ENCODE data around the gene GPR141.

Gene GPR141

DNA sequence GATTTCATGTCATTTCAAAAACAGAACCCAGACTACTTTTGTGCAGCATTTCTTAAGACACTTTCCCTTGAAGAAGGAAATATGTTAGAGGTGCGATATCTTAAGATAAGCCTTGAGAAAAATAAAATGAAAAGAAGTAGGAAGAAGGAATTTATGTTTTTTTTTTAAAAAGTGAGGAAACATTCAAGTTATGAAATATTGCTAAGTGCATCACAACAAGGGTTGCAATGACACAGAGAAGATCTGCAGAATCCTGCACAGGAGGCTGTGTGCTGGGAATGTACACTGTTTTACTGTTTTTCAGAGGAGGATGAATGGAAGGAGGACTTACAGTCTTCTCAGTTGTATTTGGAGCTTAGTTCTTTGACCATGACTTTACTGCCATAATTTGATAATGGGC is 85.0 kb downstream of the GPR141 start:
- Histone ChIP-seq H2AFZ (no peak overlapping the region), H3K27ac (no peak overlapping the region), H3K4me2 (ENCODE audit: low read length) (no peak overlapping the region), H3K4me1 (no peaks in the 10 kb centered on the region), H3K79me2 (no peaks in the 10 kb centered on the region), H3K27me3 (ENCODE audit: control insufficient read depth, insufficient read depth, low read length) (no peaks in the 10 kb centered on the region), H3K4me3 (ENCODE audit: low read depth, low read length) (no peak overlapping the region), H3K9ac (no peak overlapping the region), H3K36me3 (ENCODE audit: control insufficient read depth, insufficient read depth, low read length) (no peaks in the 10 kb centered on the region), H3K9me3 (ENCODE audit: control insufficient read depth, low read length) (no peaks in the 10 kb centered on the region)
- TF ChIP-seq, protein P1, sequence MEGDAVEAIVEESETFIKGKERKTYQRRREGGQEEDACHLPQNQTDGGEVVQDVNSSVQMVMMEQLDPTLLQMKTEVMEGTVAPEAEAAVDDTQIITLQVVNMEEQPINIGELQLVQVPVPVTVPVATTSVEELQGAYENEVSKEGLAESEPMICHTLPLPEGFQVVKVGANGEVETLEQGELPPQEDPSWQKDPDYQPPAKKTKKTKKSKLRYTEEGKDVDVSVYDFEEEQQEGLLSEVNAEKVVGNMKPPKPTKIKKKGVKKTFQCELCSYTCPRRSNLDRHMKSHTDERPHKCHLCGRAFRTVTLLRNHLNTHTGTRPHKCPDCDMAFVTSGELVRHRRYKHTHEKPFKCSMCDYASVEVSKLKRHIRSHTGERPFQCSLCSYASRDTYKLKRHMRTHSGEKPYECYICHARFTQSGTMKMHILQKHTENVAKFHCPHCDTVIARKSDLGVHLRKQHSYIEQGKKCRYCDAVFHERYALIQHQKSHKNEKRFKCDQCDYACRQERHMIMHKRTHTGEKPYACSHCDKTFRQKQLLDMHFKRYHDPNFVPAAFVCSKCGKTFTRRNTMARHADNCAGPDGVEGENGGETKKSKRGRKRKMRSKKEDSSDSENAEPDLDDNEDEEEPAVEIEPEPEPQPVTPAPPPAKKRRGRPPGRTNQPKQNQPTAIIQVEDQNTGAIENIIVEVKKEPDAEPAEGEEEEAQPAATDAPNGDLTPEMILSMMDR (IDR thresholded peaks at IDR 0.05), result no peak

DNA sequence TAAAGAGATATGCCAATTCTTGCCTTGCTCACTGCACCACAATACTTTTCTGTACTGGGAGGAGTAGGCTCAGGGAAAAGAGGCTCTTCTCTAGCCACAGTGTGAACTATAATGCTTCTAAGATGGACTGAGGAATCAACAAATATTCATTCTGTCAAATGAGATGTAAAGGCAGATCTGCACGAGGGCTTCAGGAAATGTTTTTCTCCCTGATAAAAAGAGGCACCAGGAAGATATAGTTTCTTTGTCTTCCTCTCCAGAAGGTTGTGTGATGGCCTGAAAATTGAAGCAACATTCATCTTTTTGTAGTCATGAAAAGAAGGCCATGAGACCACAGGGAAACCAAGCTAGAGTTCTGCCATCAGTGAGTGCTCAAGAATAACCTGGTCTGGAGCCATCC is 85.7 kb downstream of the GPR141 start:
- TF ChIP-seq, protein P1 (IDR thresholded peaks at IDR 0.05), result no peak
- H2AFZ ChIP-seq, result no peak overlapping the region
- no peak overlapping the region for H3K27ac ChIP-seq
- no peaks in the 10 kb centered on the region for H3K36me3 ChIP-seq (ENCODE audit: control insufficient read depth, insufficient read depth, low read length)
- H3K27me3 ChIP-seq (ENCODE audit: control insufficient read depth, insufficient read depth, low read length), result no peaks in the 10 kb centered on the region
- no peak overlapping the region for H3K4me2 ChIP-seq (ENCODE audit: low read length)
- H3K4me3 ChIP-seq (ENCODE audit: low read depth, low read length), result no peak overlapping the region
- no peaks in the 10 kb centered on the region for H3K79me2 ChIP-seq
- H3K9me3 ChIP-seq (ENCODE audit: control insufficient read depth, low read length), result no peaks in the 10 kb centered on the region
- no peaks in the 10 kb centered on the region for H3K4me1 ChIP-seq
- H3K9ac ChIP-seq, result no peak overlapping the region

DNA sequence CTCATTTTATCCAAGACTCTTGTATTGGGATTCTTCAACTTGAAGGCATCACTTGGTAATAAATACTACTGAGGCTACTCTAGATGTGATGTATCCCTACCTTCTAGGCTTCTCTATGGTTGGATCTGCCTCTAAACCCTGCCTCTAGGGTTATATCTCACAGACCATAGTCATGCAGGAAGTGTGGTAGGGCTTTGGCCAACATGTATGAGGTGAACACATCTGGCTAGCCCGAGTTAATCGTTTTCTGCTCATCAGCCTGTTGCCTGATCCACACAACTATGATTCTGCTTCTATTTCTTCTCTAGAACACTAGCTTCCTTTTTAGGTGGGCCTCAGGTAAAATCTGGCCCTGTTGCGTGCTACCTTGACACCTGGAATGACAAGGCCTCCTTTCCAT is 86.2 kb downstream of the GPR141 start:
- H3K4me1 ChIP-seq, result no peaks in the 10 kb centered on the region
- H3K9ac ChIP-seq, result no peak overlapping the region
- no peaks in the 10 kb centered on the region for H3K36me3 ChIP-seq (ENCODE audit: control insufficient read depth, insufficient read depth, low read length)
- no peaks in the 10 kb centered on the region for H3K9me3 ChIP-seq (ENCODE audit: control insufficient read depth, low read length)
- no peaks in the 10 kb centered on the region for H3K27me3 ChIP-seq (ENCODE audit: control insufficient read depth, insufficient read depth, low read length)
- no peak overlapping the region for H2AFZ ChIP-seq
- no peak overlapping the region for H3K27ac ChIP-seq
- TF ChIP-seq, protein P1 (IDR thresholded peaks at IDR 0.05), result no peak
- H3K4me3 ChIP-seq (ENCODE audit: low read depth, low read length), result no peak overlapping the region
- H3K4me2 ChIP-seq (ENCODE audit: low read length), result no peak overlapping the region
- no peaks in the 10 kb centered on the region for H3K79me2 ChIP-seq

DNA sequence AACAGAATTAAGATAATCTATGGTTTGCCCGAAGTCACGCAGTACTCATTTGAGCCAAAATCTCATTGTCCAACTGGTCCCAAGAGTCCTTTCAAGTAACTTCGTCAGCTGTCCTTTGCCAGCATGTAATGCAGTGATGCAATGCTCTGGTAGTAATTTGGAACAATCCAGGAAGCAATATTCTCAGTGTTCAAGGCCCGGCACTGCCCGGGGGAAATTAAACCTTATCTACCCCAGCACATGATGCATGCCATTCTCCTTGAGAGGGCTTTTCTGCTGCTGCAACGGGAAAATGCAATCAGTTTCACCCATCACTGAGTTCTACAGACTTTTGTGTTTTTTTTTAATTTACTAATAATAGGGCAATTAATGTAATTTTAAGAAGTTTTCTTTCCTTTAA is 87.3 kb downstream of the GPR141 start:
- H3K9me3 ChIP-seq (ENCODE audit: control insufficient read depth, low read length), result no peaks in the 10 kb centered on the region
- H3K4me2 ChIP-seq (ENCODE audit: low read length), result no peak overlapping the region
- H3K79me2 ChIP-seq, result no peaks in the 10 kb centered on the region
- H2AFZ ChIP-seq, result no peak overlapping the region
- H3K9ac ChIP-seq, result no peak overlapping the region
- no peaks in the 10 kb centered on the region for H3K27me3 ChIP-seq (ENCODE audit: control insufficient read depth, insufficient read depth, low read length)
- H3K27ac ChIP-seq, result no peak overlapping the region
- H3K36me3 ChIP-seq (ENCODE audit: control insufficient read depth, insufficient read depth, low read length), result no peaks in the 10 kb centered on the region
- no peak overlapping the region for H3K4me3 ChIP-seq (ENCODE audit: low read depth, low read length)
- H3K4me1 ChIP-seq, result no peaks in the 10 kb centered on the region
- TF ChIP-seq, protein P1 (IDR thresholded peaks at IDR 0.05), result no peak

DNA sequence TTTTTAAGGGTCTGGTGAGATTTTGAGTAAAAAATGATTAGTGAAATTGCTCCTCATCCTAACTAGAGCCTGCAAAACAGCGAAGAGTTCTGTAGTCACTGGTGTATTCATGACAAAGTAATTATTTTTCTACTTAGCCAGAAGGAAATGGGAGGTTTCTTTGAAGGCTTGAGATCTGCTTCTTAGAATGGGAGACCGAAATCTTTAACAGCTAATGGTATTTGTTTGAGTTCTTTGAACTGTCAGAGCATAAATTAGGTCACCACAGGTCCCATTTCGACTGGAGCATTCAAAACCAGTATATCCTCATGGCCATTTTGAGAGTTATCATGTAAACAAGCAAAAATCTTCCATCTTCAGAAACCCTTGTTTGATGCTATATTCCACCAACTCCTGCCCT is 87.8 kb downstream of the GPR141 start:
- Histone ChIP-seq H3K27ac (no peak overlapping the region), H3K4me3 (ENCODE audit: low read depth, low read length) (no peak overlapping the region), H3K27me3 (ENCODE audit: control insufficient read depth, insufficient read depth, low read length) (no peaks in the 10 kb centered on the region), H3K4me1 (no peaks in the 10 kb centered on the region), H3K36me3 (ENCODE audit: control insufficient read depth, insufficient read depth, low read length) (no peaks in the 10 kb centered on the region), H3K9me3 (ENCODE audit: control insufficient read depth, low read length) (no peaks in the 10 kb centered on the region), H3K9ac (no peak overlapping the region), H2AFZ (no peak overlapping the region), H3K4me2 (ENCODE audit: low read length) (no peak overlapping the region), H3K79me2 (no peaks in the 10 kb centered on the region)
- TF ChIP-seq, protein P1 (IDR thresholded peaks at IDR 0.05), result no peak
